GM11168 (cell line): ENCODE data around the gene TAF4.

Experiments used
- in situ Hi-C: fragments of 300-500 bp; cut with MboI; formaldehyde crosslinking; loops from one replicate; pipeline ENCODE4 v1.12.0; 2022; ENCODE audit warnings: low sequenced_read_pairs; ENCODE audit not compliant: unreplicated experiment

The TAF4 gene

DNA sequence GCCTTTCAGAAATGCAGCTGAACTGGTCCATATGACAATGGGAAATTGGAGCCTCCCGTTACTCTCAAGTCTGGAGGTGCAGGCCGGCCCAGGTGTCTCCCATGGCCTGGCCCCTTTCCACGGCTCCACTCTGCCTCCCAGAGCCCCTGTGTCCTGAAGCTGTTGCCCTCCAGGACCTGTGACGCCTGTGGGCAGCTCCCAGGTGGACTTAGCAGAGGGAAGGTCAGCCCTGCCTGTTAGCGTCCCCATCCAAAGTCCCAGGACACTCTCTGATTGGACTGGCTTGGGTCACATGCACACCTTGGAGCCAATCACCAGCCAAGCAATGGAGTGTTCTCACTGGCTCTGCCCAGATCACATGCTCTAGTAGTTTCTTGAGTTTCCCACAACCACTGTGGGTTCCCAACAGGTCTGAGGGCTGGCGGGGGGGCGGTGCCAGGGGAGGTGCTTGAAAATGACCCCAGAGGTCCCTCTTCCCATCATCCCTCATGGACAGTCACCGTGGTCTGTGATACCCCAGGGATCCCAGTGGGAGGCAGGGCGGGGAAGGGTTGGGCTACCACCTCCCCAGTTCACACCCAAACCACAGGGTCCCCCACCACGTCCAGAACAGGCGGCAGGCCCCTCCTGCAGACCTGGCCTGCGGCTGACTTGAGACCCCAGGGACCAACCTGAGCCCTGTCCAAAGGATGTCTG lies 135.6 kb downstream of the TAF4 start:
- in situ Hi-C loops, result no loop called here

GRCh38 chr20:61929561-61929960 lies 136.1 kb downstream of the TAF4 start:
- in situ Hi-C loops, result no loop called here

DNA sequence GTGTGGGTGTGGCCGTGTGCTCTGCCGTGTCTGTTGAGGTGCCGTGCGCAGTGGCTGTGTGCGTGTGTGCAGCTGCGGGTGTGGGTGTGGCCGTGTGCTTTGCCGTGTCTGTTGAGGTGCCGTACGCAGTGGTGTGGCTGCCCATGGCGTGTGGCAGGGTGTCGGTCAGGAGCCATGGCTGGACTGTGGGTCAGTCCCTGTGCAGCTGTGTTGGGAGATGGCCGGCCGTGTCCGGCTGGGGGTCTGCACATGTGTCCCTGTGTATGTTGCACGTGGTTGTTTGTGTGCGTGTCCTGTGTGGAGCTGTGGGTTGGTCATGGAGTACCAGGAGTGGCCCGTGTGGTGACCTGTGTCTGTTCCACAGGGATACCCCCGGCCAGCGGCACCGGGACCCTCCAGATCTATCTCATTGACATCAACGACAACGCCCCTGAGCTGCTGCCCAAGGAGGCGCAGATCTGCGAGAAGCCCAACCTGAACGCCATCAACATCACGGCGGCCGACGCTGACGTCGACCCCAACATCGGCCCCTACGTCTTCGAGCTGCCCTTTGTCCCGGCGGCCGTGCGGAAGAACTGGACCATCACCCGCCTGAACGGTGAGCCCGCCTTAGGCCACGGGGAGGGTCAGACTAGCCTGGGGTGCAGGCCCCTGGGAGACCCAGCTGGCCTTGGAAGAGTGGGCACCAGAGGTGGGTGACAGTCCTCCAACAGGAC lies 137.7 kb downstream of the TAF4 start:
- in situ Hi-C loops, result no loop called here

DNA sequence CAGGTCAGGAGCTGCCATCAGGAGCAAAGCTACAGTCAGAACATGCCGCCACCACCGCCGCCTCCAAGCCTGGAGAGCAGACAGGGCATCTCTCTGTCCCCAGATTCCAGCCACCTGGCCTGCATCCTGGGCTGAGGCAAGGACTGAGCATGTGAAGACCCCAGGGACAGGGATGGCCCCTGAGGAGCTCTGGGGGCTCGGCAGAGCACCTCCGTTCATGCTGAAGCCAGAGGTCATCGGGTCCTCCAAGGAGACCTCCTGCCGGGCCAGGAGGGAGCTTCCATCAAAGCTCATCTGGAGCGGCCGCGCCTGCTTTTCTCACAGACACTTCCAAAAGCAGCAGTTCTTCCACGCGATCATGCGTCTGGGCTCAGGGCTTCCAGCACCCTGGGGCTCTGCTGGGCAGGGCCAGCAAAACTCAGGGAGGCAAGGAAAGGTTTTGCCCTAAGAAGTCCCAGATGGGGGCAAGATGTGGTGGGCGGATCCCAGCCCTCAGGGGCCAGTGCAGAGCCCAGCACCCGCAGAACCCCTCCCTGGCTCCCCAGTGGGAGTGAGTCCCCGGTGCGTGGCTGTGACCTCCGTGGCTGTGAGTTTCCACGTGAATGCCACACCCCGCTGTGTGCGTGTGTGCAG lies 138.4 kb downstream of the TAF4 start:
- in situ Hi-C loops, result no loop called here

DNA sequence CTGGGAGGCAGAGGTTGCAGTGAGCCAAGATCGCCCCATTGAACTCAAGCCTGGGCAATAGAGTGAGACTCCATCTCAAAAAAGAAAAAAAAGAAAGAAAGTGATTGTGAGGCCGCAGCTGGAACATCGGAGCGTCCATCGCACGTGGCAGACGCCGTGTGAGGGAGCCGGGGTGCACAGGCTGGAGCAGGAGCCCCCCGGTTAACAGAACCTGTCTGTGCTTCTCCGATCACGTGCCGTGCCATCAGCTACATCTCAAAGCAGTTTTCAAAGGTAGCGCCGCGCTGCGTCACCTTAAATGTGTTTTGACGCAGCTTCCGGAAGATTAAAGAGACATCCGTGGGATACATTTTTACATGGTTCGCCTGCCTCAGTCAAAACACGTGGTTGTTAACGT lies 138.9 kb downstream of the TAF4 start:
- in situ Hi-C loops, result no loop called here

GRCh38 chr20:61926253-61926613 lies 139.4 kb downstream of the TAF4 start:
- in situ Hi-C loops, result no loop called here

DNA sequence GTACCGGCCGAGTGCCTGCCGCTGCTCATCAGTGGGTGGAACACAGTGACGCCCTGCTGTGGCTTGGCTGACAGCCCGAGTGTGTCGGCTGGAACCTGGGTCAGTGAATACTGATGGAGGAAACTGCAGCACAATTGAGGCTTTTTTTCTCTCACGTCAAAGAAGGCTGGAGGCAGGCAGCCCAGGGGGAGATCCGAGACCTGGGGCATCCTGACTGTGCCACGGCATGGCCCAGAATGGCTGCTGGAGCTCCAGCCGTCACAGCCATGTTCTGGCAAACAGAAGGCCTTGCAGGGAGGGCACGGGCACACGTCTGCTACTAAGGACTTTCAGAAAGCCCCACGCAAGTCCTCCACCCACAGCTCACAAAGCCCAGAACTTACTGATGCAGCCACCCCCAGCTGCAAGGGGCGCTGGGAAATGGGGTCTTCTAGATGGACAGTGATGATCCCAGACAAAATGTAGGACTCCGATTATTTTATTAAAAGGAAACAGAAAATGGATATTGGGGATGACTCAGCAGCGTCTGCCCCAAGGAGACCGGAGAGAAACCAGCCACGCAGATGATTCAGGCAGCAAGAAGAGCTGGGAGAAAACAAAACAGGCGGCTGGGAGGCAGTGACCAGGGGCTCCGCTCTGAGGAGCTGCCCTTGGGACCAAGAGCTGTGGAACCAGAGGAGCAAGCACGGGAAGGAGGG lies 140.0 kb downstream of the TAF4 start:
- in situ Hi-C loops, result no loop called here

- in situ Hi-C loops, result no loop called here
These were observed 140.7 kb downstream of the TAF4 start for GRCh38 chr20:61924858-61925554.
